CD1c-positive myeloid dendritic cell (primary cell): ENCODE results near the gene ELK3.
"Not testable (repeated sequence)": the region's sequence is repeated elsewhere in the genome, so short reads cannot be mapped to it uniquely, and the experiment has no call there.

Experiments
- DNase-seq: peaks from one replicate; pipeline ENCODE4 v3.0.0-alpha.2; 2016; ENCODE audit errors: extremely low spot score

Gene ELK3

GRCh38 chr12:96305665-96306064, 111.5 kb downstream of the ELK3 start:
- no peak for DNase-seq

- no peak for DNase-seq
Observed at GRCh38 chr12:96308881-96309280, 114.7 kb downstream of the ELK3 start.

DNA sequence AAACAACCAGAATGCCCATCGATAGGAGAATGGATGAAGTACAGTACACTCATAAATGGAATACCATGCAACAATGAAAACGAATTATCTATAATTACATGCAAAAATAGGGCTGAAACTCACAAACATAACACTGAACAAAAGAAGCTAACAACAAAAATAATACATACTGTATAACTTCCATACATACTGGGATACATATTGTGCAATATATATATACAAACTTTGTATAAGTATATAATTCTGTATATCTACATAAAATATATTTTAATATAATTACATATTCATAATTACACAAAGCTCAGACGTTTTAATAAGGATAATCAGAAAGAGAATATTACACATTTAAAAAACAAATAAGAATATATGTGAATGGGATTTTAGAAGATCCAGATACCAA, 115.9 kb downstream of the ELK3 start:
- DNase-seq, result no peak

GRCh38 chr12:96311191-96311590, 117.0 kb downstream of the ELK3 start:
- no peak for DNase-seq

DNA sequence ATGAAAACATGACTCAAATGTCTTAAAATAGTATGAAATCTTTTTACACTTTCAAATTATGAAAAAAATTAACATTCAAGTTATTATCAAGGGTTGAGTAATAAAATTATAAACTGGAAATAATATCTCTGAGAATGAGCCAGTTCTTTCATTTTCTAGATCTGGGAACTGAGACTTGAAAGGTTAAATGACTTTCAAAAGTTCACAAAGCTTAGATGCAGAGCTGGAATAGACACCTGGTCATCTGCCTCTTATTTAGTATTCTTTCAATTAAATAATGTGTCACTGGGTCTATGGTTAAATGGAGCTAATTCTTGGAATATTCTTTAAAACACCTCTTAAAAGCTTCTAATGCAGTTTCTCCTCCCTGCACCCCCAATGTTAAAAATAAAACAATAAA, 119.4 kb downstream of the ELK3 start:
- DNase-seq, result no peak

- DNase-seq, result no peak
Observed at GRCh38 chr12:96314723-96315122, 120.5 kb downstream of the ELK3 start.

DNA sequence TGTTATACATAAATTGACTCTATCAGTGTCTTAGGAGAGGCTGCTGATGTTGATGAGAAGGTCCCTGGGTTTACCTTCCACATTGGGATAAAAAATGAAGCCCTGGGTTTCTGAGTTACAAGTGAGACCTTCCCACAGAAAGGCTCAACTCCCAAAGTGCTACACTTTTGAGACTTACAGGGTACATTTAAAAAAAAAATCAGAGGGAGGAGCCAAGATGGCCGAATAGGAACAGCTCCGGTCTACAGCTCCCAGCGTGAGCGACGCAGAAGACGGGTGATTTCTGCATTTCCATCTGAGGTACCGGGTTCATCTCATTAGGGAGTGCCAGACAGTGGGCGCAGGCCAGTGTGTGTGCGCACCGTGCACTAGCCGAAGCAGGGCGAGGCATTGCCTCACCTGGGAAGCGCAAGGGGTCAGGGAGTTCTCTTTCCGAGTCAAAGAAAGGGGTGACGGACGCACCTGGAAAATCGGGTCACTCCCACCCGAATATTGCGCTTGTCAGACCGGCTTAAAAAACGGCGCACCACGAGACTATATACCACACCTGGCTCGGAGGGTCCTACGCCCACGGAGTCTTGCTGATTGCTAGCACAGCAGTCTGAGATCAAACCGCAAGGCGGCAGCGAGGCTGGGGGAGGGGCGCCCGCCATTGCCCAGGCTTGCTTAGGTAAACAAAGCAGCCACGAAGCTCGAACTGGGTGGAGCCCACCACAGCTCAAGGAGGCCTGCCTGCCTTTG, 121.7 kb downstream of the ELK3 start:
- DNase-seq, result not testable (repeated sequence)

DNA sequence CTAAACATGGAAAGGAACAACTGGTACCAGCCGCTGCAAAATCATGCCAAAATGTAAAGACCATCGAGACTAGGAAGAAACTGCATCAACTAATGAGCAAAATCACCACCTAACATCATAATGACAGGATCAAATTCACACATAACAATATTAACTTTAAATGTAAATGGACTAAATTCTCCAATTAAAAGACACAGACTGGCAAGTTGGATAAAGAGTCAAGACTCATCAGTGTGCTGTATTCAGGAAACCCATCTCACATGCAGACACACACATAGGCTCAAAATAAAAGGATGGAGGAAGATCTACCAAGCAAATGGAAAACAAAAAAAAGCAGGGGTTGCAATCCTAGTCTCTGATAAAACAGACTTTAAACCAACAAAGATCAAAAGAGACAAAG, 123.6 kb downstream of the ELK3 start:
- DNase-seq, result not testable (repeated sequence)
